IPS DF 19.7 (cell line): Measurements from ENCODE around the gene ALDH8A1.

Experiments used
- DNase-seq: peaks from one replicate; pipeline ENCODE4 v3.0.0-alpha.2; 2013; ENCODE audit warnings: low read depth, low spot score

The ALDH8A1 gene

GRCh38 chr6:134949927-134950326, at the start of gene ALDH8A1:
ALDH8A1 (minus strand) TSS chr6:134950101; CDS start chr6:134950053, 48 bp downstream.
- DNase-seq, result no peak

GRCh38 chr6:134999107-134999506, 49.2 kb upstream of the ALDH8A1 start:
- no peak for DNase-seq

- DNase-seq, result no peak
Observed at GRCh38 chr6:134997133-134997995, 47.5 kb upstream of the ALDH8A1 start.

GRCh38 chr6:134995536-134995935, 45.6 kb upstream of the ALDH8A1 start:
- no peak for DNase-seq

GRCh38 chr6:134994431-134994830, 44.5 kb upstream of the ALDH8A1 start:
- DNase-seq, result no peak

GRCh38 chr6:134992155-134992554, 42.3 kb upstream of the ALDH8A1 start:
- DNase-seq, result no peak

GRCh38 chr6:134990262-134990661, 40.4 kb upstream of the ALDH8A1 start:
- DNase-seq, result no peak

- no peak for DNase-seq
Observed at GRCh38 chr6:134984821-134985220, 34.9 kb upstream of the ALDH8A1 start.

GRCh38 chr6:134983823-134984222, 33.9 kb upstream of the ALDH8A1 start:
- no peak for DNase-seq

- DNase-seq, result no peak
Observed at GRCh38 chr6:134982161-134982560, 32.3 kb upstream of the ALDH8A1 start.

- no peak for DNase-seq
Observed at GRCh38 chr6:134980846-134981245, 30.9 kb upstream of the ALDH8A1 start.

- DNase-seq, result no peak
Observed at GRCh38 chr6:134979142-134979541, 29.2 kb upstream of the ALDH8A1 start.

GRCh38 chr6:134974370-134974769, 24.5 kb upstream of the ALDH8A1 start:
- no peak for DNase-seq

- DNase-seq, result no peak
Observed at GRCh38 chr6:134967711-134968110, 17.8 kb upstream of the ALDH8A1 start.

- no peak for DNase-seq
Observed at GRCh38 chr6:134964451-134965203, 14.7 kb upstream of the ALDH8A1 start.

GRCh38 chr6:134962421-134962820, 12.5 kb upstream of the ALDH8A1 start:
- no peak for DNase-seq

GRCh38 chr6:134961366-134961765, 11.5 kb upstream of the ALDH8A1 start:
- no peak for DNase-seq

GRCh38 chr6:134959603-134960002, 9.7 kb upstream of the ALDH8A1 start:
- DNase-seq, result no peak

- DNase-seq, result no peak
Observed at GRCh38 chr6:134956676-134957075, 6.8 kb upstream of the ALDH8A1 start.

- DNase-seq, result no peak
Observed at GRCh38 chr6:134956032-134956431, 6.1 kb upstream of the ALDH8A1 start.

- no peak for DNase-seq
Observed at GRCh38 chr6:134954272-134955000, 4.5 kb upstream of the ALDH8A1 start.
